HG02840 (cell line): Measurements from ENCODE around the gene CPZ.

Experiments
- ATAC-seq: cut with Tn5 transposase; IDR thresholded peaks from one replicate; pipeline ENCODE4 v1.9.1; 2021; ENCODE audit warnings: mild to moderate bottlenecking, moderate library complexity, moderate number of reproducible peaks; ENCODE audit not compliant: unreplicated experiment, low FRiP score

The CPZ gene

GRCh38 chr4:8593264-8594096 lies 915 bp downstream of the CPZ start:
- ATAC-seq, result no peak

- no peak for ATAC-seq
Measured at GRCh38 chr4:8594097-8595038, 1.8 kb downstream of the CPZ start.

DNA sequence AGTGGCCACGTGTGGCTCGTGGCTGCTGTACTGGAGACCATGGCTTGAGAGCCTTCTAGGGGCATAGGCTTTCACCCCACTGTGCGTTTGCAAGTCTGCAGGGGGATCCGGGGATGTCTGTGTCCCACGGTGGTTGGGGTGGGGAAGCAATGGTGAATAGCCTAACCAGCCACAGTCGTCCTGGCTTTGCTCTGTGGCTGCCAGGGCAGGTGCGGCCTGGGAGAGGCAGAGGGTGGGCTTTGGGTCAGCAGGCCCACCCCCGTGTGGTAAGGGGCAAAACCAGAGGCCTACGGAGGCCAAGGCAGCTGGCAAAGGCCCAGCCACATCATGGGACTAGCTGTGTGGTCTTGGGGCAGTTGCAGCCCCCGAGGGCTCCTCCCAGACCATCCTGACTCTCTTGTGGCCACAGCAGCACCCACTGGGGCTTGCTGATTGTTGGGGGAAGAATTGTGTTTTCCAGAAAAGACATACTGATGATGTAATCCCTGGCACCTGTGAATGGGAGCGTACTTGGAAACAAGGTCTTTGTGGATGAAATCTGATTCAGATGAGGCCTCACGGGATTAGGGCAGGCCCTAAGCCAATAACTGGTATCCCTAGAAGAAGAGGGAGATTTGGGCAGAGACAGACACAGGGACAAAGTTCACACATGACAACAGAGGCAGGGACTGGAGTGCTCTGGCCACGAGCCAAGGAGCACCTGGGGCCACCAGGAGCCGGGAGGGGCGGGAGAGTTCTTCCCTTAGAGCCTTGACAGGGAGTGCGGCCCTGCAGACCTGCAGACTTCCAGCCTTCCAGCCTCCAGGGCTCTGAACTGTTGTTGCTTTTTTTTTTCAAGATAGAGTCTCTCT lies 2.9 kb downstream of the CPZ start:
- ATAC-seq, result no peak

GRCh38 chr4:8596891-8597290 lies 4.3 kb downstream of the CPZ start:
- no peak for ATAC-seq

- ATAC-seq, result no peak
Measured at GRCh38 chr4:8597319-8597718, 4.8 kb downstream of the CPZ start.

GRCh38 chr4:8597791-8598190 lies 5.2 kb downstream of the CPZ start:
- no peak for ATAC-seq

- no peak for ATAC-seq
Measured at GRCh38 chr4:8598391-8599090, 6.0 kb downstream of the CPZ start.

GRCh38 chr4:8599091-8599460 lies 6.5 kb downstream of the CPZ start:
- no peak for ATAC-seq

DNA sequence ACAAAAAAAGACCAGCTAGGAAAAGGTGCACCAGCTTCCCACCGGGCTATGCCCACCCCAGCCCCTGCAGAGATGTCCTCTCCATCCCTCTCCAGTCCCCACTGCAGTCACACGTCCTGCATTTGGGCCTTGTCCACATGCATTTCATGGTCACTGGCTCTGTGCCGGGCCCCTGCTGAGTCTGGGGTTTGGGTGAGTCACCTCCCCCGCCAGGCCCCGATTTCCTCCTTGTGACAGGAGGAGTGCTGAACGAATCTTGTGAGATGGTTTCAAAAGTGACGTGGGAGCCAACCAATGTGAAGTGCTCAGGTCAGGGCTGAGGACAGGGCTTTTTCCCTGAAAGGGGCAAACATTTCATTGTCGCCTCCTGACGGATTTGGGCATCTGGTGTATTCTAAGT lies 7.1 kb downstream of the CPZ start:
- ATAC-seq, result no peak

- ATAC-seq, result no peak
Measured at GRCh38 chr4:8600266-8600665, 7.7 kb downstream of the CPZ start.

DNA sequence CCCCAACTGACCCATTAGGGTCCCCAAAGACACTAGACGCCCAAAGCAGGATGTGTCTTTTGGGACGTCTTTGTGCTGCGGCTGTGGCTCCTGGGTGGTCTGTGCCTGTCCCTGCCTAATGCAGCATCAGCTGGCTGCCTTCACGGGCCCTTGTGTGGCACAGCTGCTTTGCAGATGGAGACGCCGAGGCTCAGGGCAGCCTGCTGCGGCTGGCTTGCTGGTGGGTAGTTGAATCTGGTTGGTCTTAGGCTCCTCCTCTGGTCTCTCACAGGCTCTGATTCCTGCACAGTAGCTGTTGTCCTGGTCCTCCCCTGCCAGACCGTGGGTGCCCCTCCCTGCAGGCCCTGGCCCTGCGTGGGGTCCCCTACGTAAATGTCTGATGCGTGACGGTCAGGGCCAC lies 8.1 kb downstream of the CPZ start:
- no peak for ATAC-seq

DNA sequence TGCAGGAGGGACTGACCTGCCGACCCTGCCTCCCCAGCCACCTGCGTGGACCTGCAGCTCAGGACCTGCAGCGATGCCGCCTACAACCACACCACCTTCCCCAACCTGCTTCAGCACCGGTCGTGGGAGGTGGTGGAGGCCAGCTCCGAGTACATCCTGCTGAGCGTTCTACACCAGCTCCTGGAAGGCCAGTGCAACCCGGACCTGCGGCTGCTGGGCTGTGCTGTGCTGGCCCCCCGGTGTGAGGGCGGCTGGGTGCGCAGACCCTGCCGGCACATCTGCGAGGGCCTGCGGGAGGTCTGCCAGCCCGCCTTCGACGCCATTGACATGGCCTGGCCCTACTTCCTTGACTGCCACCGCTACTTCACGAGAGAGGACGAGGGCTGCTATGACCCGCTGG lies 8.5 kb downstream of the CPZ start:
- ATAC-seq, result no peak

DNA sequence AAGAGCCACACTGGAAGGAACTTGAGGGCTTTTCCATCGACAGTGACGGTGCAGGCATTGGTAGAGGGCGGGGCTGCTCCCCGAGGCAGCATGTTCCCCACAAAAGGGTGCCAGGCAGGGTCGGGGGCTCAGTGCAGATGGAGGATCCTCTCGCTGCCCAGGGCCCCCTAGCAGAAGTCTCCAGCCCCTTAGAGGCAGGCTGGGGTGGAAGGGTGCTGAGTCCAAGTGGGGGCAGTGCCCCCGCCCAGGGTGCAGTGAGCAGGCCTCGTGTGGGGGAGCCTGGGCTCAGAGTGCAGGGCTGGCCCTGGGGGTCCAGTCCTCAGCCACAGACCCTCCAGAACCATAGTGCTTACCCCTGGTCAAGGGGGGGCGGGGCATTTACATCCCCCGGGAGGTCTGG lies 9.0 kb downstream of the CPZ start:
- no peak for ATAC-seq

GRCh38 chr4:8602686-8603430 lies 10.3 kb downstream of the CPZ start:
- ATAC-seq, result no peak

- no peak for ATAC-seq
Measured at GRCh38 chr4:8603931-8604330, 11.4 kb downstream of the CPZ start.

GRCh38 chr4:8605289-8605688 lies 12.7 kb downstream of the CPZ start:
- no peak for ATAC-seq

DNA sequence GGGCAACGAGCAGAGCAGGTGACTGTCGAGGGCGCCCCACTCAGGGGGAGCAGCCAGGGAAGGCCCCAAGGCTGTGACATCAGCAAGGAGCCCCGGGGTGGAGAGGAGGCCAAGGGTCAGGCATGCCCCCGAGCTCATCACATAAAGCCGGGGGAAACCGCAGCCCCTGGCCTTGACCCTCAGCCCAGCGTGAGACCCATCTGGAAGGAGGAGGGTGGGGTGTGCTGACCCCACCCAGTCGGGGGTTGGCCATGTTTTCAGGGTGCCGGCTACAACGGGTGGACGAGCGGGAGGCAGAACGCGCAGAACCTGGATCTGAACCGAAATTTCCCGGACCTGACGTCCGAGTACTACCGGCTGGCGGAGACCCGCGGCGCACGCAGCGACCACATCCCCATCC lies 13.9 kb downstream of the CPZ start:
- ATAC-seq, result no peak

GRCh38 chr4:8606966-8607365 lies 14.4 kb downstream of the CPZ start:
- no peak for ATAC-seq
